AG09319 (cell line): ENCODE results near the gene ZNF652.

Experiments
- DNase-seq: peaks from one replicate; pipeline ENCODE4 v3.0.0-alpha.2; 2010; ENCODE audit warnings: low read depth; ENCODE audit errors: extremely low read depth
- TF ChIP-seq, protein P1 (sequence below): IDR thresholded peaks from 2 replicates; pipeline ENCODE4 v1.5.1; 2011; ENCODE audit warnings: low read depth, mild to moderate bottlenecking, inconsistent platforms, low read length, moderate library complexity

ZNF652 gene

DNA sequence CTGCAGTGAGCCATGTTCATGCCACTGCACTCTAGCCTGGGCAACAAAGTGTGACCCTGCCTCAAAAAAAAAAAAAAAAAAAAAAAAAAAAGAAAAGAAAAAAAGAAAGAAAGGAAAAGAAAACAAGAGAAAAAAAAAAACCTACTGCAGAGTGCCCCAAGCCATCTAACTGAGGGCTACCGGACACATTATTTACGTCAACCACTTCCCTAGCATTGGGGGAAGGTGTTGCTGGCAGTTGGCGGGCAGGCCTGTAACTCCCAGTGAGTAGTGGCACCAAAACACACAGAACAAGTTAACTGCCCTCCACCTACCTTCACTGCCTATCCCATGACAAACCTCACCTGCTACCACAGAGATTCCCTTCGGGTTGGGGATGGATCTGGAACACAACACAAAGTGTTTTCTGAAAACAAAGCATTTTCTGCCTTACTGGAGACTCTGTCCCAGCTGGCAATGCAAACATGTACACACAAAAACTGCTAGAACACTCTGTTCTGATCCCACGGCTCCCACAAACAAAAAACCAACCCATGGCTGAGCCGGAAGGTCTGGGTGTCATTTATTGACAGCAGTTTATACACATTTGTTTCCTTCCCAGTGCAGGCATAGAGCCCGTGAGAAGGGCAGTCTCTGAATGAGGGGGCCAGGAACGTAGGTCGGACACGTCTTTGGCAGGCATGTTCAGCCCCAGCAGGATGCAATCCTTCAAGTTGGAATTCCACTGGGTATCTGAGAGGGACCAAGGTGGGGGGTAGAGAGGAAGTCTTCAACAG lies 41.7 kb upstream of the ZNF652 start:
- TF ChIP-seq, protein P1, sequence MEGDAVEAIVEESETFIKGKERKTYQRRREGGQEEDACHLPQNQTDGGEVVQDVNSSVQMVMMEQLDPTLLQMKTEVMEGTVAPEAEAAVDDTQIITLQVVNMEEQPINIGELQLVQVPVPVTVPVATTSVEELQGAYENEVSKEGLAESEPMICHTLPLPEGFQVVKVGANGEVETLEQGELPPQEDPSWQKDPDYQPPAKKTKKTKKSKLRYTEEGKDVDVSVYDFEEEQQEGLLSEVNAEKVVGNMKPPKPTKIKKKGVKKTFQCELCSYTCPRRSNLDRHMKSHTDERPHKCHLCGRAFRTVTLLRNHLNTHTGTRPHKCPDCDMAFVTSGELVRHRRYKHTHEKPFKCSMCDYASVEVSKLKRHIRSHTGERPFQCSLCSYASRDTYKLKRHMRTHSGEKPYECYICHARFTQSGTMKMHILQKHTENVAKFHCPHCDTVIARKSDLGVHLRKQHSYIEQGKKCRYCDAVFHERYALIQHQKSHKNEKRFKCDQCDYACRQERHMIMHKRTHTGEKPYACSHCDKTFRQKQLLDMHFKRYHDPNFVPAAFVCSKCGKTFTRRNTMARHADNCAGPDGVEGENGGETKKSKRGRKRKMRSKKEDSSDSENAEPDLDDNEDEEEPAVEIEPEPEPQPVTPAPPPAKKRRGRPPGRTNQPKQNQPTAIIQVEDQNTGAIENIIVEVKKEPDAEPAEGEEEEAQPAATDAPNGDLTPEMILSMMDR, result no peak

GRCh38 chr17:49402706-49403105 lies 40.7 kb upstream of the ZNF652 start:
- DNase-seq, result no peak
- TF ChIP-seq, protein P1, result no peak

More for the DNA sequence above, 41.7 kb upstream of the ZNF652 start:
- DNase-seq, result no peak

DNA sequence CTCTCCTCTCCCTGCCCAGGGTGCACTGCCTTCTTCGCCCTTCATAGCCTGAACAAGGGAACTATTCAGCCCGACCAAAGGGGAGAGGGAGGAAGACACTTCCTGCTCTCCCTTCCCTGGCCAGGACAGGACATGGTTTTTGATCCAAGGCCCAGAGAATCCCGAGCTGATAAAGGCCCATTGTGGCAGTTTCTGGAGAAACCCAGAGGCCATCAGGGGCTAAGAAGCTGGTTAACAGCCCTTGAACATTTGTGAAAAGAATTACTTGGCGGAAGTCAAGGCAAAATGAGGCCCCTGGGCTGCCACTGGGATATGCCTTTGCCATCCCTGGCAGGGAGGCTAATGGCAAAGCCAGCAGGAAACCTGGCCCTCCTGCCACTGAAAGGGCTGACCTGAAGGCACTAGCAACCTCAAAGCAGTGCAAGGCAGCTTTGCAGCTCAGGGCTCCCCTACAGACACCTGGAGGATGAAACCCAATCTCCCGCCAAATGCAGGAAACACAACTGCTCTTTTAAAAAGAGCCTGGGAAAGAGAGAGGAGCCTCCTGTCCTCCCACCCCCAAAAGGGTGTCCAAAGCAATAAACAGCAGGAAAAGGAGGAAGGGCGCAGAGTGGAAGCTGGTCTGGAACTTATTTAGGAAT lies 40.0 kb upstream of the ZNF652 start:
- DNase-seq, result no peak
- TF ChIP-seq, protein P1, result no peak

DNA sequence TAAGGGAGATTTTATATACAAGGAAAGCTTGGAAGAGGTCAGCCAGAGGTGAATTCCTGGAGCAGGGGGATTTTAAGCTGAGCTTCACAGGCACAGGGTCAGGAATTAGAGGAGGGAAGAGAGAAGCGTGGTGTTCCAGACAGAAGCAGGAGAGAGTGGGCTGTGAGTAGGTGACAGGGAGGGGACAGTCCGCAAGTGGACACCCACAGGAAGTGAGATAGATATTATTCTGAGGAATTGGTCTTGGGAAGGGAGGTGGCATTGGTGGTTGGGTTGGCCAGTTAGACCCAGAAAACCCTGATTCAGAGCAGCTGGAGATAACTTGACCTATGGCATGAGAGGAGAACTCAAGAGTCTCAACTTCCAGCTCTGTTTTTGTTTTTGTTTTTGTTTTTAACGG lies 37.9 kb upstream of the ZNF652 start:
- TF ChIP-seq, protein P1, result no peak
- DNase-seq, result no peak

- DNase-seq, result no peak
- TF ChIP-seq, protein P1, result no peak
These were observed 35.5 kb upstream of the ZNF652 start for GRCh38 chr17:49397586-49397985.

- DNase-seq, result no peak
These were observed 31.6 kb upstream of the ZNF652 start for GRCh38 chr17:49393491-49394255.

More at GRCh38 chr17:49393491-49394255, 31.6 kb upstream of the ZNF652 start:
- TF ChIP-seq, protein P1, result no peak
